Measurements from ENCODE around the gene C5orf47.

GRCh38 chr5:173972607-173972924 lies 16.4 kb upstream of the C5orf47 start:
- TF ChIP-seq CTCF (IDR thresholded peaks at IDR 0.05) (no peak), POLR2A (IDR thresholded peaks at IDR 0.05) (no peak)
